Neuronal stem cell (in vitro differentiated cells): Measurements from ENCODE around the gene STAT6.

Experiments used
- DNase-seq: peaks from one replicate; pipeline ENCODE4 v3.0.0-alpha.2; 2013; ENCODE audit warnings: low spot score
- H2AFZ ChIP-seq: one replicate; pipeline ENCODE4 v1.6.1; 2013; ENCODE audit warnings: mild to moderate bottlenecking, low read length, inconsistent platforms
- H2AK5ac ChIP-seq: 2 replicates; pipeline ENCODE4 v1.6.1; 2013; ENCODE audit warnings: low read depth, mild to moderate bottlenecking, inconsistent platforms, low read length, moderate library complexity, mixed read lengths
- H2BK120ac ChIP-seq: 2 replicates; pipeline ENCODE4 v1.6.1; 2013; ENCODE audit warnings: low read depth, mild to moderate bottlenecking, inconsistent platforms, low read length, moderate library complexity, mixed read lengths
- H2BK12ac ChIP-seq: one replicate; pipeline ENCODE4 v1.6.1; 2013; ENCODE audit warnings: low read length, inconsistent platforms
- H2BK15ac ChIP-seq: 2 replicates; pipeline ENCODE4 v1.6.1; 2013; ENCODE audit warnings: mild to moderate bottlenecking, low read length, inconsistent platforms, mixed read lengths
- H2BK5ac ChIP-seq: one replicate; pipeline ENCODE4 v1.6.1; 2013; ENCODE audit warnings: inconsistent platforms, mild to moderate bottlenecking, low read length, moderate library complexity
- H3K14ac ChIP-seq: one replicate; pipeline ENCODE4 v1.6.1; 2013; ENCODE audit warnings: low read length, inconsistent platforms
- H3K18ac ChIP-seq: 2 replicates; pipeline ENCODE4 v1.6.1; 2013; ENCODE audit warnings: low read length, inconsistent platforms
- H3K23ac ChIP-seq: 2 replicates; pipeline ENCODE4 v1.6.1; 2013; ENCODE audit warnings: low read depth, mild to moderate bottlenecking, mixed read lengths, low read length, inconsistent platforms; ENCODE audit not compliant: poor library complexity
- H3K27ac ChIP-seq: replicated peaks from 3 replicates; pipeline ENCODE4 v1.5.1; 2013; ENCODE audit warnings: low read length, inconsistent platforms
- H3K27me3 ChIP-seq, 3 experiments: 2 replicates each; pipeline ENCODE4 v1.6.1; 2013; ENCODE audit warnings: low read length in 3 of 3, mild to moderate bottlenecking in 2 of 3, inconsistent platforms in 1 of 3, low read depth in 1 of 3, mixed read lengths in 1 of 3, moderate library complexity in 1 of 3; ENCODE audit not compliant: control insufficient read depth in 3 of 3, insufficient read depth in 3 of 3
- H3K36me3 ChIP-seq, 2 donors: replicated peaks in 1 of 2; 2 replicates each; pipeline ENCODE4 v1.6.1; 2013; ENCODE audit warnings: low read length in 2 of 2; ENCODE audit not compliant: control insufficient read depth in 2 of 2, insufficient read depth in 2 of 2
- H3K4ac ChIP-seq: 2 replicates; pipeline ENCODE4 v1.6.1; 2013; ENCODE audit warnings: inconsistent platforms, mild to moderate bottlenecking, low read length, moderate library complexity
- H3K4me1 ChIP-seq, 2 donors: 1 replicate in 1 of 2; 2 replicates in 1 of 2; pipeline ENCODE4 v1.6.1; 2013; ENCODE audit warnings: low read length in 2 of 2, low read depth in 1 of 2; ENCODE audit not compliant: control insufficient read depth in 2 of 2, insufficient read depth in 1 of 2
- H3K4me2 ChIP-seq: one replicate; pipeline ENCODE4 v1.6.1; 2013; ENCODE audit warnings: mild to moderate bottlenecking, low read length, inconsistent platforms; ENCODE audit not compliant: insufficient read depth, poor library complexity, severe bottlenecking
- H3K4me3 ChIP-seq, 2 donors: 2 replicates each; pipeline ENCODE4 v1.5.1; 2013; ENCODE audit warnings: low read length in 2 of 2, mild to moderate bottlenecking in 2 of 2, inconsistent platforms in 1 of 2, moderate library complexity in 1 of 2
- H3K79me1 ChIP-seq: one replicate; pipeline ENCODE4 v1.6.1; 2013; ENCODE audit warnings: low read depth, mild to moderate bottlenecking, inconsistent platforms, low read length, moderate library complexity
- H3K9ac ChIP-seq: one replicate; pipeline ENCODE4 v1.6.1; 2013; ENCODE audit warnings: mild to moderate bottlenecking, low read depth, low read length, inconsistent platforms; ENCODE audit not compliant: poor library complexity
- H3K9me3 ChIP-seq, 2 donors: replicated peaks in 1 of 2; 2 replicates each; pipeline versions ENCODE3 to v1.6.1; 2013; ENCODE audit warnings: low read length in 2 of 2, mild to moderate bottlenecking in 2 of 2, inconsistent platforms in 1 of 2, low read depth in 1 of 2, mixed read lengths in 1 of 2, moderate library complexity in 1 of 2; ENCODE audit not compliant: control insufficient read depth in 2 of 2, insufficient read depth in 1 of 2
- H4K8ac ChIP-seq: one replicate; pipeline ENCODE4 v1.6.1; 2013; ENCODE audit warnings: low read depth, mild to moderate bottlenecking, inconsistent platforms, low read length, moderate library complexity
- H4K91ac ChIP-seq: one replicate; pipeline ENCODE4 v1.6.1; 2013; ENCODE audit warnings: low read length, low read depth, mild to moderate bottlenecking, inconsistent platforms; ENCODE audit not compliant: poor library complexity
- WGBS, 2 donors: extraction: QIAGEN DNeasy Blood & Tissue Kit; methylation state at CpG; one replicate each; pipeline ENCODE4 v1.1.7; 2013; ENCODE audit warnings: missing lambda C conversion rate in 2 of 2, mixed read lengths in 1 of 2; ENCODE audit not compliant: insufficient read length in 2 of 2, insufficient replicate concordance in 1 of 2; ENCODE audit errors: extremely low coverage in 2 of 2; 5-methylcytosine and 5-hydroxymethylcytosine counted together

STAT6 gene

GRCh38 chr12:57151741-57152630, 40.8 kb upstream of the STAT6 start:
- Histone ChIP-seq H4K91ac (no peak overlapping the region), H3K4me2 (no peak overlapping the region), H3K36me3 (peaks cover 31 to 96% of the 10 kb centered on the region in 2 donors), H2BK120ac (no peak overlapping the region), H2AK5ac (no peak overlapping the region), H4K8ac (no peak overlapping the region), H3K23ac (peak overlapping the region; percentile 53), H2BK15ac (no peak overlapping the region), H3K18ac (no peak overlapping the region), H3K9me3 (no peaks in the 10 kb centered on the region), H3K79me1 (no peaks in the 10 kb centered on the region), H2BK12ac (no peak overlapping the region), H2AFZ (no peak overlapping the region), H3K9ac (peak overlapping the region; percentile 39), H3K4me3 (peak overlapping the region in 1 of 2 donors; percentile 63), H2BK5ac (no peak overlapping the region), H3K27me3 (no peaks in the 10 kb centered on the region), H3K14ac (no peak overlapping the region), H3K27ac (no peak overlapping the region), H3K4me1 (peaks cover 4 to 6% of the 10 kb centered on the region in 2 donors), H3K4ac (no peak overlapping the region)
- WGBS, 2 donors: no CpG with 5 or more reads among the region's 17 CpGs
- no peak for DNase-seq

GRCh38 chr12:57150400-57151000, 39.3 kb upstream of the STAT6 start:
- H2BK15ac ChIP-seq: no peak overlapping the region
- peaks cover 4 to 11% of the 10 kb centered on the region in 2 donors for H3K4me1 ChIP-seq

GRCh38 chr12:57149245-57149900, 38.2 kb upstream of the STAT6 start:
- Histone ChIP-seq H3K9ac (peak overlapping the region; percentile 66), H3K36me3 (peaks cover 37 to 96% of the 10 kb centered on the region in 2 donors), H3K4me1 (peaks cover 4 to 11% of the 10 kb centered on the region in 2 donors), H3K4ac (no peak overlapping the region), H3K4me2 (no peak overlapping the region), H3K4me3 (peak overlapping the region in 1 of 2 donors; percentile 9), H2BK15ac (no peak overlapping the region), H3K23ac (no peak overlapping the region), H3K27me3 (no peaks in the 10 kb centered on the region), H3K9me3 (no peaks in the 10 kb centered on the region), H3K18ac (no peak overlapping the region), H2AFZ (no peak overlapping the region), H2BK12ac (no peak overlapping the region), H3K79me1 (no peaks in the 10 kb centered on the region), H3K27ac (no peak overlapping the region), H3K14ac (no peak overlapping the region), H4K8ac (no peak overlapping the region), H2BK120ac (no peak overlapping the region), H4K91ac (no peak overlapping the region), H2BK5ac (no peak overlapping the region), H2AK5ac (no peak overlapping the region)
- WGBS, 2 donors: no CpG with 5 or more reads among the region's 13 CpGs
- no peak for DNase-seq

More at GRCh38 chr12:57150400-57151000, 39.3 kb upstream of the STAT6 start:
- Histone ChIP-seq H3K14ac (no peak overlapping the region), H2BK12ac (no peak overlapping the region), H3K4ac (no peak overlapping the region), H2BK120ac (no peak overlapping the region), H4K91ac (no peak overlapping the region), H3K27ac (no peak overlapping the region), H3K4me3 (no peak overlapping the region), H3K18ac (no peak overlapping the region), H3K36me3 (peaks cover 33 to 96% of the 10 kb centered on the region in 2 donors), H2BK5ac (no peak overlapping the region), H3K27me3 (no peaks in the 10 kb centered on the region), H4K8ac (no peak overlapping the region), H3K23ac (no peak overlapping the region), H3K9ac (no peak overlapping the region), H3K79me1 (no peaks in the 10 kb centered on the region), H3K9me3 (no peaks in the 10 kb centered on the region), H2AFZ (no peak overlapping the region), H3K4me2 (no peak overlapping the region), H2AK5ac (no peak overlapping the region)
- DNase-seq: no peak
- no CpG with 5 or more reads among the region's 6 CpGs for WGBS, 2 donors
